GM23338 (cell line): Measurements from ENCODE around the gene TSPAN32. TPM values are rescaled to one million over a fixed set of nuclear protein-coding genes. Genes with fewer than 3 reads are reported as not detected.

Source experiments
- ATAC-seq: fragments of 200-7000 bp; cut with Tn5 transposase; 3 replicates; pipeline ENCODE4 v1.9.1; 2020
- DNase-seq: peaks from one replicate; pipeline ENCODE4 v3.0.0-alpha.2; 2015; ENCODE audit warnings: low spot score
- H2AFZ ChIP-seq: fragments of 200-600 bp; sonication (generic); 2 replicates; pipeline ENCODE4 v1.8.0; 2016; ENCODE audit warnings: antibody characterized with exemption, mild to moderate bottlenecking, moderate library complexity
- H3F3A ChIP-seq: fragments of 200-600 bp; sonication (generic); replicated peaks from 2 replicates; pipeline ENCODE4 v1.8.0; 2017; ENCODE audit warnings: antibody characterized with exemption, mixed run types, low read depth
- H3K27ac ChIP-seq: fragments of 200-600 bp; sonication (generic); 2 replicates; pipeline ENCODE4 v1.6.1; 2016; ENCODE audit warnings: low read depth
- H3K27me3 ChIP-seq: fragments of 200-600 bp; sonication (generic); 2 replicates; pipeline ENCODE4 v1.8.0; 2016; ENCODE audit warnings: mild to moderate bottlenecking, mixed run types, moderate library complexity; ENCODE audit not compliant: insufficient read depth
- H3K36me3 ChIP-seq: fragments of 200-600 bp; sonication (generic); 2 replicates; pipeline ENCODE4 v1.8.0; 2016; ENCODE audit warnings: mild to moderate bottlenecking; ENCODE audit not compliant: insufficient read depth
- H3K4me1 ChIP-seq: fragments of 200-600 bp; sonication (generic); 2 replicates; pipeline ENCODE4 v1.8.0; 2016; ENCODE audit warnings: mild to moderate bottlenecking, moderate library complexity; ENCODE audit not compliant: insufficient read depth
- H3K4me2 ChIP-seq: fragments of 200-600 bp; sonication (generic); 2 replicates; pipeline ENCODE4 v1.7.1; 2017; ENCODE audit warnings: mixed run types
- H3K4me3 ChIP-seq: fragments of 200-600 bp; sonication (generic); 2 replicates; pipeline ENCODE4 v1.6.1; 2016; ENCODE audit warnings: mixed run types
- H3K79me2 ChIP-seq: fragments of 200-600 bp; sonication (generic); replicated peaks from 2 replicates; pipeline ENCODE4 v1.8.0; 2017; ENCODE audit warnings: mild to moderate bottlenecking; ENCODE audit not compliant: insufficient read depth
- H3K9me2 ChIP-seq: fragments of 200-600 bp; sonication (generic); 2 replicates; pipeline ENCODE4 v1.8.0; 2017; ENCODE audit not compliant: insufficient read depth
- H4K20me1 ChIP-seq: fragments of 200-600 bp; sonication (generic); replicated peaks from 2 replicates; pipeline ENCODE4 v1.8.0; 2017; ENCODE audit warnings: mild to moderate bottlenecking; ENCODE audit not compliant: insufficient read depth
- H3K27ac Mint-ChIP-seq: 2 replicates; pipeline ENCODE4 v1.8.0; 2020; ENCODE audit warnings: inconsistent platforms, mild to moderate bottlenecking, moderate library complexity, mixed read lengths
- H3K27me3 Mint-ChIP-seq: 3 replicates; pipeline ENCODE4 v1.8.0; 2022; ENCODE audit warnings: low read depth, mild to moderate bottlenecking, moderate library complexity, mixed read lengths, inconsistent platforms; ENCODE audit not compliant: insufficient read depth, poor library complexity
- H3K36me3 Mint-ChIP-seq: 3 replicates; pipeline ENCODE4 v1.8.0; 2021; ENCODE audit warnings: low read depth, mild to moderate bottlenecking, inconsistent platforms, moderate library complexity, mixed read lengths
- H3K4me1 Mint-ChIP-seq: 3 replicates; pipeline ENCODE4 v1.8.0; 2020; ENCODE audit warnings: mild to moderate bottlenecking, inconsistent platforms, mixed read lengths
- H3K4me3 Mint-ChIP-seq: 3 replicates; pipeline ENCODE4 v1.8.0; 2021; ENCODE audit warnings: moderate library complexity, mild to moderate bottlenecking, inconsistent platforms, mixed read lengths
- H3K9me3 Mint-ChIP-seq: 3 replicates; pipeline ENCODE4 v1.8.0; 2020; ENCODE audit warnings: moderate library complexity, mild to moderate bottlenecking, inconsistent platforms, mixed read lengths
- CREB1 ChIP-seq: fragments of 250-450 bp; sonication (Bioruptor Pico); IDR thresholded peaks from 2 replicates; pipeline ENCODE4 v1.5.0; 2020; ENCODE audit warnings: low read depth, mild to moderate bottlenecking, moderate library complexity
- ETS1 ChIP-seq: IDR thresholded peaks from 2 replicates; pipeline ENCODE4 v1.6.1; 2016; ENCODE audit warnings: antibody characterized with exemption
- EZH2 ChIP-seq: fragments of 200-600 bp; sonication (generic); IDR thresholded peaks from one replicate; pipeline ENCODE4 v1.8.0; 2017; ENCODE audit warnings: antibody characterized with exemption, mild to moderate bottlenecking, low read depth; ENCODE audit not compliant: unreplicated experiment
- EZH2phosphoT487 ChIP-seq: fragments of 200-600 bp; sonication (generic); IDR thresholded peaks from one replicate; pipeline ENCODE4 v1.8.1; 2018; ENCODE audit warnings: antibody characterized with exemption; ENCODE audit not compliant: unreplicated experiment
- JUNB ChIP-seq: IDR thresholded peaks from one replicate; pipeline ENCODE4 v1.6.1; 2016; ENCODE audit warnings: antibody characterized with exemption; ENCODE audit not compliant: unreplicated experiment
- NANOG ChIP-seq: IDR thresholded peaks from 2 replicates; pipeline ENCODE4 v1.6.1; 2016; ENCODE audit warnings: antibody characterized with exemption, borderline replicate concordance
- POLR2AphosphoS5 ChIP-seq: IDR thresholded peaks from 2 replicates; pipeline ENCODE4 v1.6.1; 2016; ENCODE audit warnings: antibody characterized with exemption, low read depth
- REST ChIP-seq: IDR thresholded peaks from one replicate; pipeline ENCODE4 v1.6.1; 2018; ENCODE audit warnings: antibody characterized with exemption; ENCODE audit not compliant: unreplicated experiment
- STAT1 ChIP-seq: IDR thresholded peaks from one replicate; pipeline ENCODE4 v1.6.1; 2016; ENCODE audit warnings: antibody characterized with exemption; ENCODE audit not compliant: unreplicated experiment
- ZNF114 ChIP-seq: fragments of 250-450 bp; sonication (Bioruptor Pico); IDR thresholded peaks from 2 replicates; pipeline ENCODE4 v1.5.0; 2020; ENCODE audit warnings: mild to moderate bottlenecking, moderate library complexity
- ZNF331 ChIP-seq: fragments of 250-450 bp; sonication (Bioruptor Pico); IDR thresholded peaks from 2 replicates; pipeline ENCODE4 v1.5.0; 2020; ENCODE audit warnings: low read depth, mild to moderate bottlenecking, moderate library complexity
- ZNF462 ChIP-seq: fragments of 250-450 bp; sonication (Bioruptor Pico); IDR thresholded peaks from 2 replicates; pipeline ENCODE4 v1.5.0; 2020; ENCODE audit warnings: mild to moderate bottlenecking, moderate library complexity
- polyA plus RNA-seq: library from polyadenylated mRNA; unstranded; fragments of >200 nt; fragmentation: Nextera tagmentation; extraction: Ambion mirVana; gene quantifications from 2 replicates; pipeline ENCODE4 v1.2.1, GENCODE V29; 2016
- total RNA-seq: library from RNA; depleted of rRNA; stranded (reverse); fragments of >200 nt; shearing (Covaris generic); gene quantifications from 2 replicates; pipeline ENCODE4 v1.2.3, GENCODE V29; 2014
- TF ChIP-seq, protein P1 (sequence below), 2 experiments: fragments of 200-600 bp in 1 of 2; sonication (generic) in 1 of 2; conservative IDR thresholded peaks; 2 replicates each; pipeline versions ENCODE4 v1.5.1 to v1.6.1; 2016 to 2017; ENCODE audit warnings: antibody characterized with exemption in 2 of 2, low read depth in 2 of 2, mild to moderate bottlenecking in 2 of 2, moderate library complexity in 1 of 2

The TSPAN32 gene
- total and polyA plus RNA-seq, 2 experiments from 2014 or later = not detected

GRCh38 chr11:2311353-2312133 is 9.7 kb downstream of the TSPAN32 start:
- Mint-ChIP-seq H3K36me3 (no peaks in the 10 kb centered on the region), H3K9me3 (no peaks in the 10 kb centered on the region), H3K4me3 (no peak overlapping the region), H3K4me1 (0 out of 3 replicates have a peak, but pooled peaks cover 2% of the 10 kb centered on the region), H3K27me3 (peaks cover 10% of the 10 kb centered on the region), H3K27ac (no peak overlapping the region)
- Histone ChIP-seq H3K27me3 (no peaks in the 10 kb centered on the region), H3K4me2 (no peak overlapping the region), H3K4me3 (no peak overlapping the region), H3K9me2 (no peaks in the 10 kb centered on the region), H2AFZ (no peak overlapping the region), H3K27ac (no peak overlapping the region), H3K4me1 (no peaks in the 10 kb centered on the region), H3K79me2 (no peaks in the 10 kb centered on the region), H4K20me1 (no peaks in the 10 kb centered on the region), H3F3A (no peaks in the 10 kb centered on the region), H3K36me3 (no peaks in the 10 kb centered on the region)
- no peak for DNase-seq
- TF ChIP-seq POLR2AphosphoS5 = no peak
- TF ChIP-seq EZH2 = no peak
- no peak for TF ChIP-seq ZNF331 (CRISPR knock-in tag)
- TF ChIP-seq REST = no peak
- TF ChIP-seq STAT1 = no peak
- TF ChIP-seq ZNF114 (CRISPR knock-in tag) = no peak
- no peak for TF ChIP-seq CREB1
- no peak for TF ChIP-seq EZH2phosphoT487
- TF ChIP-seq JUNB = no peak
- TF ChIP-seq, protein P1, sequence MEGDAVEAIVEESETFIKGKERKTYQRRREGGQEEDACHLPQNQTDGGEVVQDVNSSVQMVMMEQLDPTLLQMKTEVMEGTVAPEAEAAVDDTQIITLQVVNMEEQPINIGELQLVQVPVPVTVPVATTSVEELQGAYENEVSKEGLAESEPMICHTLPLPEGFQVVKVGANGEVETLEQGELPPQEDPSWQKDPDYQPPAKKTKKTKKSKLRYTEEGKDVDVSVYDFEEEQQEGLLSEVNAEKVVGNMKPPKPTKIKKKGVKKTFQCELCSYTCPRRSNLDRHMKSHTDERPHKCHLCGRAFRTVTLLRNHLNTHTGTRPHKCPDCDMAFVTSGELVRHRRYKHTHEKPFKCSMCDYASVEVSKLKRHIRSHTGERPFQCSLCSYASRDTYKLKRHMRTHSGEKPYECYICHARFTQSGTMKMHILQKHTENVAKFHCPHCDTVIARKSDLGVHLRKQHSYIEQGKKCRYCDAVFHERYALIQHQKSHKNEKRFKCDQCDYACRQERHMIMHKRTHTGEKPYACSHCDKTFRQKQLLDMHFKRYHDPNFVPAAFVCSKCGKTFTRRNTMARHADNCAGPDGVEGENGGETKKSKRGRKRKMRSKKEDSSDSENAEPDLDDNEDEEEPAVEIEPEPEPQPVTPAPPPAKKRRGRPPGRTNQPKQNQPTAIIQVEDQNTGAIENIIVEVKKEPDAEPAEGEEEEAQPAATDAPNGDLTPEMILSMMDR (conservative IDR thresholded peaks at IDR 0.05; ENCODE audit: low read depth in 2 of 2) = no peak
- TF ChIP-seq ETS1 = no peak
- no peak for TF ChIP-seq NANOG
- TF ChIP-seq ZNF462 (CRISPR knock-in tag) = no peak
- no peak for ATAC-seq
